ENCODE data around the gene XAB2.

Gene XAB2

GRCh38 chr19:7605490-7606222, 23.7 kb downstream of the XAB2 start:
- peak; percentile 90 for DNase-seq (ENCODE audit: insufficient read length, low spot score)
- peak; percentile 81 for FAIRE-seq
- no peak for TF ChIP-seq POLR2A (IDR thresholded peaks at IDR 0.05; ENCODE audit: low read depth, low read length)

GRCh38 chr19:7603919-7604318, 25.4 kb downstream of the XAB2 start:
- FAIRE-seq (no peak), DNase-seq (ENCODE audit: insufficient read length, low spot score) (no peak)
- TF ChIP-seq POLR2A (IDR thresholded peaks at IDR 0.05; ENCODE audit: low read depth, low read length) = no peak

GRCh38 chr19:7602935-7603497, 26.3 kb downstream of the XAB2 start:
- no peak for TF ChIP-seq POLR2A (IDR thresholded peaks at IDR 0.05; ENCODE audit: low read depth, low read length)
- FAIRE-seq (no peak), DNase-seq (ENCODE audit: insufficient read length, low spot score) (no peak)

GRCh38 chr19:7602240-7602934, 27.0 kb downstream of the XAB2 start:
- TF ChIP-seq POLR2A (IDR thresholded peaks at IDR 0.05; ENCODE audit: low read depth, low read length) = no peak
- FAIRE-seq (no peak), DNase-seq (ENCODE audit: insufficient read length, low spot score) (no peak)

GRCh38 chr19:7600721-7601120, 28.6 kb downstream of the XAB2 start:
- FAIRE-seq (no peak), DNase-seq (ENCODE audit: insufficient read length, low spot score) (no peak)
- TF ChIP-seq POLR2A (IDR thresholded peaks at IDR 0.05; ENCODE audit: low read depth, low read length) = no peak

- FAIRE-seq (no peak), DNase-seq (ENCODE audit: insufficient read length, low spot score) (no peak)
- no peak for TF ChIP-seq POLR2A (IDR thresholded peaks at IDR 0.05; ENCODE audit: low read depth, low read length)
Observed at GRCh38 chr19:7598180-7598579, 31.2 kb downstream of the XAB2 start.

- FAIRE-seq = no peak
- DNase-seq (ENCODE audit: insufficient read length, low spot score) = no peak
- TF ChIP-seq POLR2A (IDR thresholded peaks at IDR 0.05; ENCODE audit: low read depth, low read length) = no peak
Observed at GRCh38 chr19:7597689-7598088, 31.7 kb downstream of the XAB2 start.

GRCh38 chr19:7596211-7596937, 33.0 kb downstream of the XAB2 start:
- FAIRE-seq (no peak), DNase-seq (ENCODE audit: insufficient read length, low spot score) (no peak)
- no peak for TF ChIP-seq POLR2A (IDR thresholded peaks at IDR 0.05; ENCODE audit: low read depth, low read length)

- TF ChIP-seq POLR2A (IDR thresholded peaks at IDR 0.05; ENCODE audit: low read depth, low read length) = no peak
- FAIRE-seq (no peak), DNase-seq (ENCODE audit: insufficient read length, low spot score) (no peak)
Observed at GRCh38 chr19:7595466-7596133, 33.7 kb downstream of the XAB2 start, which contains the start of gene CAMSAP3. Gene CAMSAP3, plus strand, starts transcription at chr19:7595863. Its CDS starts 140 bp downstream, at chr19:7596003.

- TF ChIP-seq POLR2A (IDR thresholded peaks at IDR 0.05; ENCODE audit: low read depth, low read length) = no peak
- DNase-seq (ENCODE audit: insufficient read length, low spot score) = no peak
- FAIRE-seq = no peak
Observed at GRCh38 chr19:7590256-7590655, 39.1 kb downstream of the XAB2 start.

- TF ChIP-seq POLR2A (IDR thresholded peaks at IDR 0.05; ENCODE audit: low read depth, low read length) = no peak
- no peak for FAIRE-seq
- DNase-seq (ENCODE audit: insufficient read length, low spot score) = no peak
Observed at GRCh38 chr19:7589822-7590221, 39.5 kb downstream of the XAB2 start.

GRCh38 chr19:7582446-7582845, 46.9 kb downstream of the XAB2 start:
- FAIRE-seq (no peak), DNase-seq (ENCODE audit: insufficient read length, low spot score) (no peak)
- TF ChIP-seq POLR2A (IDR thresholded peaks at IDR 0.05; ENCODE audit: low read depth, low read length) = no peak

GRCh38 chr19:7579182-7579581, 50.2 kb downstream of the XAB2 start:
- TF ChIP-seq POLR2A (IDR thresholded peaks at IDR 0.05; ENCODE audit: low read depth, low read length) = no peak
- DNase-seq (ENCODE audit: insufficient read length, low spot score) = no peak
- no peak for FAIRE-seq
